ENCODE results near the gene EID3. TPM values are rescaled to one million over a fixed set of nuclear protein-coding genes. Genes with fewer than 3 reads are reported as not detected.

EID3 gene
- total and polyA plus RNA-seq, 4 donors = 0.89 to 16.6 (median 4.5) TPM

DNA sequence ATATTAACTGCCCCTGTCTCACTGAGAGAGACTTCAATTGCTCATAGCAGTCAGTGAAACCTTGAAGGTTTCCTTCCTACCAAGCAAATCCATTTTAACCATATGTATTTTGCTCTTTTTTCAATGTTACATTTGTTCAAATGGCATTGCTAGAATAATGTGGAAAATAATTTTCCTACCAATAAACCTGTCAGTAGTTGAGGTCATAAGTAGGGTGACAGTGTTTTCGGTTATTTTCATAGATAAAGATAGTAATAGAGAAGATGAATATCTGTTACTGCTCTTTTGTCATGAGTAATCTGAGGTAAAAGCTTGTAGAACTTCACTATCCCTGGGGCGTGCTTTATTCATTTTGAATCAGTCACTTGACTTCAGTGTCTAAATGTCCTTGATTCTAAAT is 32.6 kb downstream of the EID3 start:
- H3K9me3 ChIP-seq (ENCODE audit: control insufficient read depth in 4 of 4, insufficient read depth in 3 of 4, low read length in 3 of 4) = no peaks in the 10 kb centered on the region
- ATAC-seq (ENCODE audit: insufficient read depth, low FRiP score) = no peak
- peaks cover 10 to 49% (median 25%) of the 10 kb centered on the region in 4 donors for H3K36me3 ChIP-seq (ENCODE audit: control insufficient read depth in 4 of 4, insufficient read depth in 4 of 4, low read length in 4 of 4)

DNA sequence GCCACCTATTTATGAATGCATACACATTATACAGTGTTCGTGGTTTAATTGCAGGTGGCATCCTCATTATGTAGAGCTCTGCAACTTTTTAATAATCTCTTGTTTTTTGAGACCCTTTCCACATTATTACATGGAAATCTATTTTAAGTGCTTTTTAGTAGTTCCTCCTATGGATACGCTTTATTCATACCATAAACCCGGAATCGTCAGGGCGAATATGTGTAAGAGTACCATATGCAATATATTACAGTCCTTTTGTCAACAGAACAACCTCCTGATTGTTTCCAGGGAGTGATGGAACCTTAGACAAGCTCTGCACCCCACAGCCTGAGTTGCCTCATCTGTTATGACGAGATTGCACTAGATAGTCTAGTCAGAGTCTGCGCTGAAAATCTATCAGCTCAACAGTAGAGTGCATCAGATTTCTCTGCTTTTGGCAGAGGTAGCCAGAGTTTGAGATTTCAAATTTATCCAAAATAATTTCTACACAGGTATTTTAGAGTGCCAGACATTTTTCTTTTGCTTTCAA is 33.6 kb downstream of the EID3 start:
- no peak for ATAC-seq (ENCODE audit: insufficient read depth, low FRiP score)
- 83 to 97% methylated on average over 7 of the region's 7 CpGs for WGBS, 2 donors

More for the DNA sequence above, 32.6 kb downstream of the EID3 start:
- Histone ChIP-seq H3K4me3 (no peak overlapping the region), H3K4me1 (ENCODE audit: control insufficient read depth in 5 of 5, insufficient read depth in 5 of 5, low read length in 5 of 5) (peaks cover 0 to 10% (median 0%) of the 10 kb centered on the region in 5 donors), H3K27me3 (ENCODE audit: control insufficient read depth in 3 of 3, insufficient read depth in 3 of 3, low read length in 2 of 3) (no peaks in the 10 kb centered on the region), H3K27ac (ENCODE audit: low read depth in 1 of 2, low read length in 1 of 2) (no peak overlapping the region), H3K9ac (ENCODE audit: insufficient read depth in 1 of 2, low read length in 2 of 2) (no peak overlapping the region)
- 93 to 96% methylated on average over 2 of the region's 2 CpGs for WGBS, 2 donors
- DNase-seq = no peak
- TF ChIP-seq, protein P1, sequence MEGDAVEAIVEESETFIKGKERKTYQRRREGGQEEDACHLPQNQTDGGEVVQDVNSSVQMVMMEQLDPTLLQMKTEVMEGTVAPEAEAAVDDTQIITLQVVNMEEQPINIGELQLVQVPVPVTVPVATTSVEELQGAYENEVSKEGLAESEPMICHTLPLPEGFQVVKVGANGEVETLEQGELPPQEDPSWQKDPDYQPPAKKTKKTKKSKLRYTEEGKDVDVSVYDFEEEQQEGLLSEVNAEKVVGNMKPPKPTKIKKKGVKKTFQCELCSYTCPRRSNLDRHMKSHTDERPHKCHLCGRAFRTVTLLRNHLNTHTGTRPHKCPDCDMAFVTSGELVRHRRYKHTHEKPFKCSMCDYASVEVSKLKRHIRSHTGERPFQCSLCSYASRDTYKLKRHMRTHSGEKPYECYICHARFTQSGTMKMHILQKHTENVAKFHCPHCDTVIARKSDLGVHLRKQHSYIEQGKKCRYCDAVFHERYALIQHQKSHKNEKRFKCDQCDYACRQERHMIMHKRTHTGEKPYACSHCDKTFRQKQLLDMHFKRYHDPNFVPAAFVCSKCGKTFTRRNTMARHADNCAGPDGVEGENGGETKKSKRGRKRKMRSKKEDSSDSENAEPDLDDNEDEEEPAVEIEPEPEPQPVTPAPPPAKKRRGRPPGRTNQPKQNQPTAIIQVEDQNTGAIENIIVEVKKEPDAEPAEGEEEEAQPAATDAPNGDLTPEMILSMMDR (IDR thresholded peaks at IDR 0.05; ENCODE audit: control extremely low read depth, extremely low read depth) = no peak

DNA sequence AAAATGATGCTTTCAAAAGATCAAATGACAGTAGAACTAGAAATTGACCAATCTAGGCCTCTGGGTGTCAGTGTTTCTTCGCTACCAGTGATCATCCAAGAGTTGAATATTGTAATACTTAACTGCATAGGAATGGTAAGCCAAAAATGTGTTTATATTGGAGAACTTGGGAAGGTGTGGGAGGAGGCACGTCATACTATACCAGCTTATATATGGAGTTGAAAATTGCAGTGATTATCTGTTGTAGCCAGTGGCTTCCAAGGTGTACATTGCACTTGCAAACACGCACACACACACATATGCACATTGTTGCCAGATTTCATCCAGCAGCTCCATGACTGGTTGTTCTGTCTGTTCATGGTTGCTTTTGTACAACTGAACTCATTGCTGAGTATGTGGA is 36.1 kb downstream of the EID3 start:
- Histone ChIP-seq H3K9me3 (ENCODE audit: control insufficient read depth in 4 of 4, insufficient read depth in 3 of 4, low read length in 3 of 4) (no peaks in the 10 kb centered on the region), H3K27me3 (ENCODE audit: control insufficient read depth in 3 of 3, insufficient read depth in 3 of 3, low read length in 2 of 3) (no peaks in the 10 kb centered on the region), H3K36me3 (ENCODE audit: control insufficient read depth in 4 of 4, insufficient read depth in 4 of 4, low read length in 4 of 4) (peaks cover 14 to 63% (median 37%) of the 10 kb centered on the region in 4 donors), H3K4me1 (ENCODE audit: control insufficient read depth in 5 of 5, insufficient read depth in 5 of 5, low read length in 5 of 5) (peaks cover 0 to 8% (median 0%) of the 10 kb centered on the region in 5 donors), H3K27ac (ENCODE audit: low read depth in 1 of 2, low read length in 1 of 2) (no peak overlapping the region), H3K9ac (ENCODE audit: insufficient read depth in 1 of 2, low read length in 2 of 2) (no peak overlapping the region), H3K4me3 (no peak overlapping the region)
- ATAC-seq (ENCODE audit: insufficient read depth, low FRiP score) = no peak
- TF ChIP-seq, protein P1 (IDR thresholded peaks at IDR 0.05; ENCODE audit: control extremely low read depth, extremely low read depth) = no peak
- 95% methylated on average over 3 of the region's 3 CpGs for WGBS, 2 donors
- DNase-seq = peak in 1 of 3 donors; percentile 13

More for the DNA sequence above, 33.6 kb downstream of the EID3 start:
- H3K27me3 ChIP-seq (ENCODE audit: control insufficient read depth in 3 of 3, insufficient read depth in 3 of 3, low read length in 2 of 3) = no peaks in the 10 kb centered on the region
- no peak overlapping the region for H3K27ac ChIP-seq (ENCODE audit: low read depth in 1 of 2, low read length in 1 of 2)
- no peak for DNase-seq
- H3K36me3 ChIP-seq (ENCODE audit: control insufficient read depth in 4 of 4, insufficient read depth in 4 of 4, low read length in 4 of 4) = peaks cover 10 to 59% (median 32%) of the 10 kb centered on the region in 4 donors
- TF ChIP-seq, protein P1 (IDR thresholded peaks at IDR 0.05; ENCODE audit: control extremely low read depth, extremely low read depth) = no peak
- no peak overlapping the region for H3K9ac ChIP-seq (ENCODE audit: insufficient read depth in 1 of 2, low read length in 2 of 2)
- H3K4me1 ChIP-seq (ENCODE audit: control insufficient read depth in 5 of 5, insufficient read depth in 5 of 5, low read length in 5 of 5) = peaks cover 0 to 10% (median 0%) of the 10 kb centered on the region in 5 donors
- no peaks in the 10 kb centered on the region for H3K9me3 ChIP-seq (ENCODE audit: control insufficient read depth in 4 of 4, insufficient read depth in 3 of 4, low read length in 3 of 4)
- H3K4me3 ChIP-seq = no peak overlapping the region

DNA sequence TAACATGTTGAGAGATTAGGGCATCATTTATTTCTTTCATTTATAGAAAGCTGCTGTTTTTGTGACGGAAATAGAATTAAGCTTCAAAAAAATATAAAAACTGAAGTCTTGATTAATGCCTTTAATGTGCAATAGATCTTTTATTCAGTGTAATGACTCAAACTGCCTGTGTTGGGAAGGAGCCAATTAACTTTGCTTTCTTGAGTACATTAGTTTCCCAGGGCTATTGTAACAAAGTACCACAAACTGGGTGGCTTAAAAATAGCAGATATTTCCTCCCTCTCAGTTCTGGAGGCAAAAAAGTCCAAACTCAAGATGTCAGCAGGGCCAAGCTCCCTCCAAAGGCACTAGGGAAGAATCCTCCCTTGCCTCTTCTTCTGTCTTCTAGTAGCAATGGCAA is 36.6 kb downstream of the EID3 start:
- no peaks in the 10 kb centered on the region for H3K9me3 ChIP-seq (ENCODE audit: control insufficient read depth in 4 of 4, insufficient read depth in 3 of 4, low read length in 3 of 4)
- H3K4me3 ChIP-seq = no peak overlapping the region
- H3K9ac ChIP-seq (ENCODE audit: insufficient read depth in 1 of 2, low read length in 2 of 2) = no peak overlapping the region
- ATAC-seq (ENCODE audit: insufficient read depth, low FRiP score) (no peak), DNase-seq (peak in 1 of 3 donors; percentile 19)
- TF ChIP-seq, protein P1 (IDR thresholded peaks at IDR 0.05; ENCODE audit: control extremely low read depth, extremely low read depth) = no peak
- H3K4me1 ChIP-seq (ENCODE audit: control insufficient read depth in 5 of 5, insufficient read depth in 5 of 5, low read length in 5 of 5) = peaks cover 0 to 9% (median 0%) of the 10 kb centered on the region in 5 donors
- H3K27me3 ChIP-seq (ENCODE audit: control insufficient read depth in 3 of 3, insufficient read depth in 3 of 3, low read length in 2 of 3) = no peaks in the 10 kb centered on the region
- 79 to 92% methylated on average over 1 of the region's 1 CpG for WGBS, 2 donors
- peaks cover 14 to 63% (median 36%) of the 10 kb centered on the region in 4 donors for H3K36me3 ChIP-seq (ENCODE audit: control insufficient read depth in 4 of 4, insufficient read depth in 4 of 4, low read length in 4 of 4)
- H3K27ac ChIP-seq (ENCODE audit: low read depth in 1 of 2, low read length in 1 of 2) = no peak overlapping the region

Measured in lung (tissue), 12 donors.